ENCODE data around the gene CS.

DNA sequence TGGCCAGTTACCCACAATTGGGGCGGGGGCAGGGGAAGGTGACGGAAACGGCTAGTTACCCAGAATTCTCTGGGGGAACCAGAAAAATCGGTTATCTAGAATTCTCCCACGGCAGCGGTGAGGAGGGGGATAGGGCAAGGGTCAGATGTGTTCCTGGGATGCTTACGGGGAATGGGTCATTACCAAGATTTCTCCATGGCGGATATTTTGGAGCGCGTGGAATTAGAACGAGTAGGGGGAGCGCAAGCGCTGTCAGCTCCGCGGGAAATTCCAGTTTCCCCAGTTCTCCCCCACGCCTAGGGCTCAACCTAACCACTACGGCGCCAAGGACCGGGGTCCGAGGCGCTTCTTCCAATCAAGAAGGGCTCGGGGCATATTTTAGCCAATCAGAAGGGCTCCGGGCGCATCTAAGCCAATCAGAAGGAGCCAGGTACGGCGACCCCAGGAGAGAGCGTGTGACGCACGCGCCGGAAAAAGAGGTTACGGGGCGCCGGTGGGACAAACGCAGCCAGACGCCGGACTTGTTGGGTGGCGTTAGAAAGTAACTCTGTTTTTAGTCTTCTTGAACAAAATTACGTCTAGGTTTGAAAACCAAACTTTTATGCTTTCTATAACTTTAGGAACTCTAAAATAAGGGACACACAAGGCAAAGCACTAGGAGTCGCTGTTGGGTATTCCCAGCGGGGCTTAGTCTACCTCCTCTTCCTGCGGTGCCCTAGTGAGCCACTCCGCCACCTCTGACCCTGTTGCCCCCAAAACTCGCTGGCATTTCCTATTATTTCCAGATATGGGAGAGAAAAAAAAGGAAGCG, 33.8 kb upstream of the CS start, which contains the start of gene PAN2:
- peak; percentile 73; the same call in 1 of the 2 replicates for TF ChIP-seq MXI1 (IDR thresholded peaks at IDR 0.05; ENCODE audit: low read depth, low read length)
- peak; percentile 80 for TF ChIP-seq CTCF (IDR thresholded peaks at IDR 0.05)

Measured in SK-N-SH (cell line).